HEK293T (cell line): ENCODE results near the gene RNU2-1.

ENCODE experiments used
- BHLHE40 ChIP-seq: fragments of 450-650 bp; IDR thresholded peaks from 2 replicates; pipeline ENCODE4 v1.6.1; 2016; ENCODE audit warnings: mild to moderate bottlenecking, moderate library complexity, borderline replicate concordance
- FOXM1 ChIP-seq: fragments of 450-650 bp; IDR thresholded peaks from 2 replicates; pipeline ENCODE4 v1.6.1; 2017; ENCODE audit warnings: mild to moderate bottlenecking, borderline replicate concordance
- NFRKB ChIP-seq: fragments of 450-650 bp; IDR thresholded peaks from 2 replicates; pipeline ENCODE4 v1.6.1; 2016; ENCODE audit warnings: mild to moderate bottlenecking, moderate library complexity

GRCh38 chr17:43216762-43217613, 16.8 kb downstream of the RNU2-1 start:
- TF ChIP-seq FOXM1 (no peak), NFRKB (no peak), BHLHE40 (no peak)
